Left lobe of liver (tissue), 2 donors: ENCODE results near the gene MYO6. TPM values are rescaled to one million over a fixed set of nuclear protein-coding genes. Genes with fewer than 3 reads are reported as not detected.

Experiments
- ATAC-seq: fragments of 200-7000 bp; cut with Tn5 transposase; one replicate; pipeline ENCODE4 v1.9.1; 2020; ENCODE audit warnings: mild to moderate bottlenecking, moderate library complexity
- DNase-seq: peaks from one replicate; pipeline ENCODE4 v3.0.0-alpha.2; 2020; ENCODE audit warnings: low spot score
- total RNA-seq: library from RNA; stranded (reverse); gene quantifications from one replicate; pipeline ENCODE4 v1.2.1, GENCODE V29; 2021
- donor health status: DM: no; HTN: no; CAD: no; lungs with moderate emphysema.
- donor health status: DM: no; HTN: yes; CAD: no.

The MYO6 gene
- total RNA-seq, 1 donor from 2014 or later, result 15.3 TPM

DNA sequence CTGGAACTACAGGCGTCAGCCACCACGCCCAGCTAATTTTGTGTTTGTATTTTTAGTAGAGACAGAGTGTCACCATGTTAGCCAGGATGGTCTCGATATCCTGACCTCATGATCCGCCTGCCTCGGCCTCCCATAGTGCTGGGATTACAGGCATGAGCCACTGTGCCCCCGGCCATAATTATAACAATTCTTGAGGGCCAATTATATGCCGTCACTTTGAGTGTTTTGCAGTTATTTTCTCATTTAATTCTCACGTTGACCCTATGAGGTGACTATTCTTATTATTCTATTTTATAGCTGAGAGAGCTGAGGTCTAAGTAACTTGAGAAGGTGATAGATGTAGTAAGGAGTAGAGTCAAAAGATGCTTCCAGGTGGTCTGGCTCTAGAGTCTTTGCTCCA, 13.0 kb downstream of the MYO6 start:
- no peak for DNase-seq
- ATAC-seq, result no peak

DNA sequence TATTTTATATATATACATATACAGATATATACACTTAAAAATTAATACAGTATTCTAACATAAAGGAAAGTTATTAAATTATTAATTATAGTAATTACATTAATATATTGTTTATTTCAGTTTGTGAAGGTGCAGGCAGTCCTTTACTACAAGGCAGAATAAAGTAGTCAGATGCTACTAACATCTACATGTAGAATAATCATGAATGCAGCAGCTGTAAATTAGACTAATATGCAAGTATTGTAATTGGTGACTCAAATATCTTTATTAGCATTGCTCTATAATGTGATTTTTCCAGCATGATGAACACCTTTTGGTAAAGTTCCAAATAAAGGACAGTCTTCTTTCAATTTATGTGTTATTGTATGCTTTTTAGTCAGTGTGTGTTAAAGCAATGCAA, 17.3 kb downstream of the MYO6 start:
- DNase-seq, result no peak
- no peak for ATAC-seq

DNA sequence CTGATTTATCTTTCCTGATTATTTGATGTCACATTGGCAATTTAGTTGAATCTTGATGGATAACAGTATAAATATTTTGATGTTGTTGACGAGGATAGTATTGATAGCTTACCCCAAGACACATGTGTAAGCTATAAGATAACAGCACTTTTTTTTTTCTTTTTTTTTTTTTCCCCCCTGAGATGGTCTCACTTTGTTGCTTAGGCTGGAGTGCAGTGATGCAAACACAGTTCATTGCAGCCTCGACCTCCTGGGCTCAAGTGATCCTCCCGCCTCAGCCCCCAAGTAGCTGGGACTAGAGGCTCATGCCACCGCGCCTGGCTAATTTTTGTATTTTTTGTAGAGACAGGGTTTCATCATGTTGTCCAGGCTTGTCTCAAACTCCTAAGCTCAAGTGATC, 21.8 kb downstream of the MYO6 start:
- ATAC-seq, result no peak
- no peak for DNase-seq

DNA sequence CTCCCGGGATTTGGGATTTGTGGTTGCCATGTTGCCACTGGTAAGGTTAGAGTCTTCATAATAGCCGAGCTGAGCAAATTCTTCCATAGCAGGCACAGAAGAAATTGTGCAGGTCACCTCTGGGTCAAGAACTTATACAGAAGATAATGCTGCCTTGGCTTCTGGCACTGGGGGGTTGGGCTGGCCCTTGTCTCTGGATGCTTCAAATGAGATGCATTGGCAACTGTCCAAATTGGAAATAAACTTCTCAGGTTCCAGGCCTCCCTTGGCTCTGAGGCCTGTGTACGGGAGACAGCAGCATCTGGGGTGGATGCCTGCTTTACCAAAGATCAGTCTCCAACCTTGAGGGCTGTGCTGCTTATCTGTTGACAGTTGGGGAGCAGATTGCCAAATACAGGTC, 26.2 kb downstream of the MYO6 start:
- no peak for ATAC-seq
- DNase-seq, result no peak

DNA sequence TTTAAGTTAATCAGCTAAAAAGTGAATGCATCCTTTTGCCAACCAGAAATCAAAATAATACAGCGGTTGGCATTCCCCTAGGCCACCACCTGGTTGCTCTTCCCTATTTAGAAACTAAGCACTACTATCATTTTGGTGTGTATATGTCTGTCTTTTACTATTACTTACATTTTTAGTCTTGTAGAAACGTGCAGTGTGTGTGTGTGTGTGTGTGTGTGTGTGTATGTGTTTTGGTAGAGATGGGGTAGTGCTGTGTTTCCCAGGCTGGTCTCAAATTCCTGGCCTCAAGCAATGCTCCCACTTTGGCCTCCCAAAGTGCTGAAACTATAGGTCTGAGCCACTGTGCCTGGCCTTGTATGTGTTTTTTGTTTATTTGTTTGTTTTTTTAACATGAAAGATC, 27.4 kb downstream of the MYO6 start:
- DNase-seq, result no peak
- ATAC-seq, result no peak

DNA sequence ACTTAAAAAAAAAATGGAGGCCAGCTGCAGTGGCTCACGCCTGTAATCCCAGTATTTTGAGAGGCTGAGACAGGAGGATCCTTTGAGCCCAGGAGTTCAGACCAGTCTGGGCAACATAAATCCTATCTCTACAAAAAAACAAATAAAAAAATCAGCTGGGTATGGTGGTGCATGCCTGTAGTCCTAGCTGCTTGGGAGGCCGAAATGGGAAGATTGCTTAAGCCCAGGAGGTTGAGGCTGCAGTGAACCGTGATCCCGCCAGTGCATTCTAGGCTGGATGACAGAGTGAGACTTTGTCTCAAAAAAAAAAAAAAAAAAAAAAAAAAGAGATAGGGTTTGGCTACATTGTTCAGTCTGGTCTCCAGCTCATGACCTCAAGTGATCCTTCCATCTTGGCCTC, 29.7 kb downstream of the MYO6 start:
- ATAC-seq (no peak), DNase-seq (no peak)

DNA sequence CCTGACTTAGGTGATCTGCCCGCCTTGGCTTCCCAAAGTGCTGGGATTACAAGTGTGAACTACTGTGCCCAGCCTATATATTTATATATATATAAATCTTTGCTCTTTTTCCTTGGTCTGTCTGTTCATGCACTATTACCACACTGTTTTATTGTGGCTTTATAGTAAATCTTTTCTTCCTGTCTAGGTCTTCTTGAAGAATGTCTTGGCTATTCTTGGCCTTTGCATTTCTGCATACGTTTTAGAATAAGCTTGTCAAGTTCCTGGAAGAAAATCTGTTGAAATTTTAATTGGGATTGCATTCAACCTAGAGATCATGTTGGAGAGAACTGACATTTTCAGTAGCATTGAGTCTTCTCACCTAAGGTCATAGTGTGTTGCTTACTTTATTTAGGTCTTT, 37.1 kb downstream of the MYO6 start:
- ATAC-seq, result no peak
- no peak for DNase-seq

DNA sequence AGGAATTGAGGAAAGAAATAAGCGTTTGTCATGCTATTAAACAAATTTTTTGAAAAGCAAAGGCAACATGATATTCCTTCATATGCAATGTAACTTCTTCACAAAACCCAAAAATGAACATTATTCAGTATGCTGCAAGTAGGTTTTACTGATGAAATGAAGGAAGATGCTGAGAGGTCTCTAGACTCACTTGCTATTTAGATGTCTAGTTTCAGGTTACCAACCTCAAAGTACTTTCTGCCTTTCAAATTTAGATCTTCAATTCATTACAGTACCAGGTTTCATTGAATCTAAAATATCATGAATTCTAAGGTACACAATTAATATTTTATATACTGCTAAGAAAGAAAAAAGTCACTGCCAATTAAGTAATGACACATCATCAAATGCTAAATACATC, 39.9 kb downstream of the MYO6 start:
- DNase-seq, result no peak
- no peak for ATAC-seq

DNA sequence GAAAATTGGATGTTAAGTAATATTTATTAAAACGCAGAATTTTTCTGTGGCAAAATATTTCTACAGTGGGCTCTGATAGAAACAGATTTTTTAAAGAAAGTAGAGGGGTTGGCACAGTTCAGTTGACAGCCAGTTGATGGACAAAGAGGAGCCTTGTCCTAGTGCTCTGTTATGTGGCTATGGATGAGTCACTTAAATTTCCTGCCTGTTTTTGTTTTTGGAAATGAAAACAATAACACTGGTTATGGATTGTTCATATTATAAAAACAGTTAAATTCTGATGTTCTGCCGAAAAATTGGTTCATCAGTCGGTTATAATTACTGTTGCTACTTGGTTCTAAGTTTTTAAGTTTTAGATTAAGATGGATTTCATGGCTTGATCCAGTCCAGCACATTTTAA, 42.8 kb downstream of the MYO6 start:
- ATAC-seq (no peak), DNase-seq (no peak)

DNA sequence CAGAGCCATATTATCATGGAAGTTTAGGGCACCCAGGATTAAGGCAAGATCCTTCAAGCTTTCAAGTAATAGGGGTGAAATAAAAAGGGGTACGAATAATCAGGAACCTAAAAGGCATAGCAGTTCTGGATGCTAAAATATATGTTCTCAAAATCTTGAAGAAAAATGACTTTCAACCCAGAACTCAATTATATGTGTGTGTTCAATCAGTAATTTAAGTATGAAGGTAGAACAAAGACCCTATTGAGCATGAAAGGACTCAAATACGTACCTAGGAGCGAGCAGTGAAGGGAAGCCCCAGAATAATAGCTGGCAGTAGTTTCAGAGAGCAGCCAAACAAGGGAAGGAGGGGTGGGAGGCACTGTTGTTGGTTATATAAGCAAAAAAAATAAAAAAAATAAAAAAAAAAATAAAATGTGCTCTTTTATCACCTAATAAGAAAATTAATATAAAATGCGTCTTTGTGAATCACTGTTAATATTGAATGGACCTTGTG, 45.4 kb downstream of the MYO6 start:
- ATAC-seq, result no peak
- no peak for DNase-seq

DNA sequence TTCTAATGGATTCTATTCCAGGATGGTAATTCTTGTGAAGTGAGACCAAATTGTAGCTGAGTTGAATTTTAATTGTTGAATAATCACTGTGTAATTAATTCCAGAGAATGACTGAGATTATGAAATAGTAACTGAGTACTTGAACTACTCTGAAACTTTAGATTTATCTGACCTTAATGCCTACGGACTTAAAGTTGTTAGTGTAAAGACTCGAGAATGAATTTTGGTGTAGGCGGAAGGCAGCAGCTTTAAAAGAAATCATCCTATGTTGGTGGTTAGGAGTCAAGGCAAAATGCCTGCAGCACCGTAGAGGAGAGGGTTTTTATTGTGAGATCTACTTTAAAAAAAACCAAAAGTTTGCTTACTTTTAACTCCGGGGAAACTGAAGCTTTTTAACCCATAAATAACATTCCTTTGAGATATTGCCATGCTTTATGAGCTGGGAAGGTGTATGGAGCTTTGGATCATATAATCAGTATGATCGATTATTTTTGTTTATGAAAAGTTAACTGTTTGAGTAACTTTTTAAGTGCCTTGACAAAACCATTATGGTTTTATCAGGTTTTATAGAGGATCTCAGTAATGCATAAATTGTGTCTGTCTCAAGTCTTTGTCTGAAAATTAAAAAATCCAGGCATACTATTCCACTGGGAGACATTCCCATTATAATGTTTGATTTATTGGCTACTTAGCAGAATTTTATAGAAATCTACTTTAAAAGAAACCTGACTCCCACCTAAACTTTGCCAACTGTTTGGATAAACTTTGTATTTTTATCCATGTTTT, 46.1 kb downstream of the MYO6 start:
- no peak for ATAC-seq
- DNase-seq, result no peak

DNA sequence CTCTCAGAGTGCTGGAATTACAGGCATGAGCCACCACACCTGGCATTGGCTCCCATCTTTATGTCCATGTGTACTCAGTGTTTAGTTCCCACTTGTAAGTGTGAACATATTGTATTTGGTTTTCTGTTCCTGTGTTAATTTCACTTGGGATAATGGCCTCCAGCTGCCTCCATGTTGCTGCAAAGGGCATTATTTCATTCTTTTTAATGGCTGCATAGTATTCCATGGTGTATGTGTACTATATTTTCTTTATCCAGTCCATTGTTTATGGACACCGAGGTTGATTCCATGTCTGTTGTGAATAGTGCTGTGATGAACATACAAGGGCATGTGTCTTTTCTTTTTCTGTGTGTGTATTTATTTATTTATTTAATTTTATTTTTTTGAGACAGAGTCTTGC, 47.7 kb downstream of the MYO6 start:
- no peak for DNase-seq
- ATAC-seq, result no peak

DNA sequence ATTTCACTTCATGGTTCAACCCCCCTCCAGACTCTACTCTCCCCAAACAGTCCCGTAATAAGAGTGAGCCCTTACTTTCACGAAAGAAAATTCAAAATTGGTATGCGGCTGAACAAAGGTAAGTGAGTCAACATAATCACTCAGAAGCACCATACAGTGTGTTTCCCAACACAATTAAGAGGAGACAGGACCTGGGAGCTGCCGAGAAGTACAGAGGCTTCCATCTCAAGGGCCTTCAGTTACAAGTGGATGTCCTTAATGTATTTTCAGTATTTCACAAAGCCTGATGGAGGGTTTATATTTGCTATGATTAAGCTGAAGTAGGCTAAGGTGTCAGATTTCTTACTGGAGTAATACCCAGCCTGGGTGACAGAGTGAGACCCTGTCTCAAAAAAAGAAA, 51.1 kb downstream of the MYO6 start:
- DNase-seq (no peak), ATAC-seq (no peak)

DNA sequence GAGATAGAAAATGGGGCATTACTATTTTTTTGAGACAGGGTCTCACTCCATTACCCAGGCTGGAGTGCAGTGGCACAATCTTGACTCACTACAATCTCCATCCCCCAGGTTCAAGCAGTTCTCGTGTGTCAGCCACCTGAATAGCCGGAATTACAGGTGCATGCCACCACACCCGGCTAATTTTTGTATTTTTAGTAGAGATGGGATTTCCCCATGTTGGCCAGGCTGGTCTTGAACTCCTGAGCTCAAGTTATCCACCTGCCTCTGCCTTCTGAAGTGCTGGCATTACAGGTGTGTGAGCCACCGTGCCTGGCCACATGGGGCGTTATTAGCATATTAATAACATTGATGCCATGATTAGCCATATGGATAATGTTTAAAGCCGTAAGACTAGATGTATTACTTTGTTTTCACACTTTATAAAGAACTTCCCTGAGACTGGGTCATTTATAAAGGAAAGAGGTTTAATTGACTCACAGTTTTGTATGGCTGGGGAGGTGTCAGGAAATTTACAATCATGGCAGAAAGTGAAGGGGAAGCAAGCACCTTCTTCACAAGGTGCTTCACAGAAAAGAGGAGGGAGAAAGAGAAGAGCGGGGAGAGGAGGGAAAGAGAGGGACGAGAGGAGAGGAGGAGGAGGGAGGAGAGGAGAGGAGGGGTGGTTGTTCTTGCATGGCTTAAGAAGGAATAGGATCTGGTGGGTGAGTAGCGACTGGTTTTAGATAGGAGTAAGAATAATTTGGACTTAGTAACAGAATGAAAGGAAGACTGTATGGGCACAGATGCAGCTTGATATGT, 51.9 kb downstream of the MYO6 start:
- ATAC-seq, result no peak

DNA sequence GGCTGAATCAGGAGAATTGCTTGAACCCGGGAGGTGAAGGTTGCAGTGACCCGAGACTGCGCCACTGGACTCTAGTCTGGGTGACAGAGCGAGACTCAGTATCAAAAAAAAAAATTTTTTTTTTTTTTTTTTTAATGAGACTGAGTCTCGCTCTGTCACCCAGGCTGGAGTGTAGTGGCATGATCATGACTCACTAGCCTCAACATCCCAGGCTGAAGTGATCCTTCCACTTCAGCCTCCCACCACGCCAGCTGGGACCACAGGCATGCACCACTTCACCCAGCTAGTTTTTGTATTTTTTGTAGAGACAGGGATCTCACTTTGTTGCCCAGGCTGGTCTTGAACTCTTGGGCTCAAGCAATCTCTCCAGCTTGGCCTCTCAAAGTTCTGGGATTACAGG, 53.3 kb downstream of the MYO6 start:
- ATAC-seq, result no peak
- no peak for DNase-seq

More for the DNA sequence above, 51.9 kb downstream of the MYO6 start:
- no peak for DNase-seq

DNA sequence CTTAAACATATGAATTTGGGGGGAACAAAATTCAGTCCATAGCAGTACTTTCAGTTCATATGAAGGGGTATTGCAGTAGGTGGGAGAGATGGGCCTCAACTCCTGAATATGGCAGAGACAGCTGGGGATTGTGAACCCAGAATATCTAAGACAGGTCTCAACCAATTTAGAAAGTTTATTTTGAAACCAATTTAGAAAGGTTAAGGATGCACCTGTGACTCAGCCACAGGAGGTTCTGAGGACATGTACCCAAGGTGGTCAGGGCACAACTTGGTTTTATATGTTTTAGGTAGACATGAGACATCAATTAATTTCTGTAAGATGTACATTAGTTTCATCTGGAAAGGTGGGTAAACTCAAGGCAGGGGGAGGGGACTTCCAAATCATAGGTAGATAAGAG, 59.5 kb downstream of the MYO6 start:
- ATAC-seq (no peak), DNase-seq (no peak)

DNA sequence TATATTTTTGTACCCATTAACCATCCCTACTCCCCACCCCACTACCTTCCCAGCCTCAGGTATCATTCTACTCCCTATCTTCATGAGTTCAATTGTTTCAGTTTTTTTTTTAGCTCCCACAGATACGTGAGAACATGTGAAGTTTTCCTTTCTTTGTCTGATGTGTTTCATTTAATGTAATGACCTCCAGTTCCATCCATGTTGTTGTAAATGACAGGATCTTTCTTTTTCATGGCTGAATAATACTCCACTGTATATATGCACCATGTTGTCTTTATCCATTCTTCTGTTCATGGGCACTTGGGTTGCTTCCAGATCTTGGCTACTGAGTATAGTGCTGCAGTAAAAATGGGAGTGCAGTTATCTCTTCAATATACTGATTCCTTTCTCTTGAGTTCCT, 63.5 kb downstream of the MYO6 start:
- DNase-seq, result no peak
- no peak for ATAC-seq

DNA sequence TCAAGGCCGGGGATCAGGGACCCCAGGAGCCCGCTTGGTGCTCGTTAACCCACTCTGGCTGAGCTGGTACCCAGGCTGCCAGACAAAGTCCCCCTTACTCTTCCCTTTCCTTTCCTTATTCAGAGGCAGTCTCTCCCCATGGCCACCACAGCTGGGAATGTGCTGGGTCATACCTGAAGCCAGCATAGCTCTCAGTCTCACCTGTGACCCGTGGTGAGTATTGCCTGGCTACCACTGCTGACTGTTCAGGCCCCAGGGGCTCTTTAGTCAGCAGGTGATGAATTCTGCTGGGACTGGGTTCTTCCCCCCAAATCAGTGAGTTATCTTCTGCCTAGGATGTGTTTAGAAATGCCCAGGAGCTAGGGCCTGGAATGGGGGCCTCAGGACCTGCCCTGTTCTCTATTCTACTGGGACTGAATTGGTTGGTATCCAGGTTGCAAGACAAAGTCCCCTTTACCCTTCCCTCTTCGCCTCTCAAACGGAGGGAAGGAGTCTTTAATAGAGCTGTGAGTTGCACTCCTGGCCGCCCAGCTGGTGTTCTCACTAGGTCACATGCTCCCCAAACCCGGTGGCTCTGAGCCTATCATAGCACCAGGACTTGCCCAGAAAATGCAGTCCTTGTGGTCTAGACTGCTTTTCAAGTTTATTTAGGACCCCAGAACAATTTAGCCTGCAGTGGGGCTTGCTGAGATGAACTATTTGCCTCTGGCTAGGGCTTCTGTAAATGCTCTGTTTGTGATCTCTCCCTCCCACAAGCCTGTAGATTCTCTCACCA, 64.6 kb downstream of the MYO6 start:
- no peak for ATAC-seq
- no peak for DNase-seq

DNA sequence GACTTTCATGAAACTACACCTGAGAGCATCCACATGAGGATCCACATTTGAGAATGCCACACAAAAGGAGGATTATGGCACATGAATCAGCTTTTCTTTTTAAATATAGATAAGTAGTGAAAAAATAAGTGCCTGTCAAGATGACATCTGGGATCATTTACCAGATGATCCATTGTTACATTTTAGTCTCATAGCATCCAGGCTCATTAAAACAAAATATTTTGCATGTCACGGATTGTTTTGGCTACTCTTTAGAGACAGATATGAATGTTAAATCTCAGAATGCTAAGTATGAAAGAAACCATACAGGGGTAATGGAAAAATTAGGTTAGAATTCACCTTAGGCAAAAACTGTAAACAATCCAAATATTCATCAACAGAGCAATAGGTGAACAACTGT, 66.7 kb downstream of the MYO6 start:
- ATAC-seq (no peak), DNase-seq (no peak)

DNA sequence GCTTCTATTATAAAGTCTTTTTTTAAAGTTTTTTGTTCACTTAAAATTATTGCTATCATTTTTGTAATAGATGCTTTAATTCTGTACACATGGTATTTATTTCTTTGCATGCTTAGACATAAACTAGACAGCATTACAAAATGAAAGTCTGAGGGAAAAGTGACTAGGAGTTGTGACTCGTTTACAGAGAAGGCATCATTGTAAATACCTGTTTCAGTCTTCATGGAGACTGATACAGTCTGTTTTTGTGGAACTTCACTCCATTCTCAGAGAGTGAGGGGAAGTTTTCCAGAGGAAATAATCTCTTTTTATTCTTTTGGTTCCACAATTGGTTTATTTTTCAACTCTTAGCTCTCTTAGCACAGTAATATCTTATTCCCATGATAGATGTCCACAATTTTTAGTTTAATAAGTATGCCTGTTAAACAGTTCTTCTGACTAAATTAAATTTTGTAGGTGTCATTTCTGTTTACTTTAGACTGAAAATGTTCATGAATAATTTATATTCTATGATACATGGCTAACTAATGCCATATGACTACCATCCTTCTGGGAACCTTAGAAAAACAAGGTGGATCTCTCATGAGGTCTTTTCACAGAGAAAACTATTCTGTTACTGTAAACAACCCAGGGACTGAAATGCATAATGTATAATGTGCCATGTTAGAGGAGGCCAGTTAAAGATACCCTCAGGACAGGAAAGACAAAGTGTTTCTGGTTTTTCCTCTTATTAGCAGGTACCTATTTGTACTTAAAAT, 69.2 kb downstream of the MYO6 start:
- ATAC-seq (no peak), DNase-seq (no peak)
